ENCODE data around the gene BGN.

DNA sequence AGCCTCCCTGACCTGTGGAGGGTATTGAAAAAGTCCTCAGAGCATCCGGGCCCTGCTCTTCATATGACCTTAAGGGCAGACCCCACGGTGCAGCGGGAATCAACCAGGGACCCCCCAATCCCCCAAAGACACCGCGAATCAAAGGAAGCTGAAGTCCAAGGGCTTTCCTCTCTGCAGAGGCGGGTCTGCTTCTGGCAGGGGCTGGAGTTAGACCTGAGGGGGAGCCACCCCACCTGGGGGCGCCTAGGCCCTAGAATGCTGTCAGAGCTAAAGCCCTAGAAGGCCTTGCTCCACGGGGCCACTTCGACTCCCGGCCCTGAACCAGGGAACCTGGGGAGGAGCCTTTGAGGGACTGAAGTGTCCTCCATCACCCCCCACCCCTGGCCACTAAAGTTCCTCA, 21.7 kb upstream of the BGN start:
- TF ChIP-seq, protein P1, sequence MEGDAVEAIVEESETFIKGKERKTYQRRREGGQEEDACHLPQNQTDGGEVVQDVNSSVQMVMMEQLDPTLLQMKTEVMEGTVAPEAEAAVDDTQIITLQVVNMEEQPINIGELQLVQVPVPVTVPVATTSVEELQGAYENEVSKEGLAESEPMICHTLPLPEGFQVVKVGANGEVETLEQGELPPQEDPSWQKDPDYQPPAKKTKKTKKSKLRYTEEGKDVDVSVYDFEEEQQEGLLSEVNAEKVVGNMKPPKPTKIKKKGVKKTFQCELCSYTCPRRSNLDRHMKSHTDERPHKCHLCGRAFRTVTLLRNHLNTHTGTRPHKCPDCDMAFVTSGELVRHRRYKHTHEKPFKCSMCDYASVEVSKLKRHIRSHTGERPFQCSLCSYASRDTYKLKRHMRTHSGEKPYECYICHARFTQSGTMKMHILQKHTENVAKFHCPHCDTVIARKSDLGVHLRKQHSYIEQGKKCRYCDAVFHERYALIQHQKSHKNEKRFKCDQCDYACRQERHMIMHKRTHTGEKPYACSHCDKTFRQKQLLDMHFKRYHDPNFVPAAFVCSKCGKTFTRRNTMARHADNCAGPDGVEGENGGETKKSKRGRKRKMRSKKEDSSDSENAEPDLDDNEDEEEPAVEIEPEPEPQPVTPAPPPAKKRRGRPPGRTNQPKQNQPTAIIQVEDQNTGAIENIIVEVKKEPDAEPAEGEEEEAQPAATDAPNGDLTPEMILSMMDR (conservative IDR thresholded peaks at IDR 0.05; ENCODE audit: low read length): no peak
- TF ChIP-seq EZH2phosphoT487 (IDR thresholded peaks at IDR 0.05; ENCODE audit: borderline replicate concordance, low read depth, low read length): no peak
